ENCODE data around the gene FAM177A1. TPM values are rescaled to one million over a fixed set of nuclear protein-coding genes. Genes with fewer than 3 reads are reported as not detected.

The FAM177A1 gene
- total and polyA plus RNA-seq, 2 of the 13 experiments (the other 11 are each of a cell fraction or from before 2014, with no cell fraction given): 72.9 to 119 TPM

DNA sequence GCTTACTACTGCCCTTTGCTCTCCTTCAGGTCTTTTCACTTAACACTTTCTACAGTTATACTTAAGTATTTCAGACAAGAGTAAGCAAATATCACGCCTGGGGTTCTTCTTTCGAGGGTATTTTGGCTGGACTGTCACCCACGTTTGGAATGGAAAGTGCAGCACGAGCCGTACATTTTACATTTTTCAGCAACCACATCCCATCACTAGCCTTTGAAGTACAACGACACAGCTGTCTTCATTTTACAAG lies 349 bp upstream of the FAM177A1 start (continued):
- TF ChIP-seq, protein P1, sequence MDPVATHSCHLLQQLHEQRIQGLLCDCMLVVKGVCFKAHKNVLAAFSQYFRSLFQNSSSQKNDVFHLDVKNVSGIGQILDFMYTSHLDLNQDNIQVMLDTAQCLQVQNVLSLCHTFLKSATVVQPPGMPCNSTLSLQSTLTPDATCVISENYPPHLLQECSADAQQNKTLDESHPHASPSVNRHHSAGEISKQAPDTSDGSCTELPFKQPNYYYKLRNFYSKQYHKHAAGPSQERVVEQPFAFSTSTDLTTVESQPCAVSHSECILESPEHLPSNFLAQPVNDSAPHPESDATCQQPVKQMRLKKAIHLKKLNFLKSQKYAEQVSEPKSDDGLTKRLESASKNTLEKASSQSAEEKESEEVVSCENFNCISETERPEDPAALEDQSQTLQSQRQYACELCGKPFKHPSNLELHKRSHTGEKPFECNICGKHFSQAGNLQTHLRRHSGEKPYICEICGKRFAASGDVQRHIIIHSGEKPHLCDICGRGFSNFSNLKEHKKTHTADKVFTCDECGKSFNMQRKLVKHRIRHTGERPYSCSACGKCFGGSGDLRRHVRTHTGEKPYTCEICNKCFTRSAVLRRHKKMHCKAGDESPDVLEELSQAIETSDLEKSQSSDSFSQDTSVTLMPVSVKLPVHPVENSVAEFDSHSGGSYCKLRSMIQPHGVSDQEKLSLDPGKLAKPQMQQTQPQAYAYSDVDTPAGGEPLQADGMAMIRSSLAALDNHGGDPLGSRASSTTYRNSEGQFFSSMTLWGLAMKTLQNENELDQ (CRISPR knock-in tag; IDR thresholded peaks at IDR 0.05; ENCODE audit: borderline replicate concordance): 0 out of 2 replicates have a peak, but pooled peaks have one; percentile 57
- TF ChIP-seq TBL1XR1 (IDR thresholded peaks at IDR 0.05; ENCODE audit: borderline replicate concordance, low read length, partially characterized antibody): peak; percentile 56
- TF ChIP-seq TCF7 (IDR thresholded peaks at IDR 0.05; ENCODE audit: low read depth): peak; percentile 40; the same call in 1 of the 2 replicates
- 0 out of 2 replicates have a peak, but pooled peaks have one; percentile 7 for TF ChIP-seq ZFP36L2 (CRISPR knock-in tag; IDR thresholded peaks at IDR 0.05)
- peak; percentile 68; the same call in 1 of the 2 replicates for TF ChIP-seq FUBP1 (CRISPR knock-in tag; IDR thresholded peaks at IDR 0.05; ENCODE audit: borderline replicate concordance)
- TF ChIP-seq, protein P2, sequence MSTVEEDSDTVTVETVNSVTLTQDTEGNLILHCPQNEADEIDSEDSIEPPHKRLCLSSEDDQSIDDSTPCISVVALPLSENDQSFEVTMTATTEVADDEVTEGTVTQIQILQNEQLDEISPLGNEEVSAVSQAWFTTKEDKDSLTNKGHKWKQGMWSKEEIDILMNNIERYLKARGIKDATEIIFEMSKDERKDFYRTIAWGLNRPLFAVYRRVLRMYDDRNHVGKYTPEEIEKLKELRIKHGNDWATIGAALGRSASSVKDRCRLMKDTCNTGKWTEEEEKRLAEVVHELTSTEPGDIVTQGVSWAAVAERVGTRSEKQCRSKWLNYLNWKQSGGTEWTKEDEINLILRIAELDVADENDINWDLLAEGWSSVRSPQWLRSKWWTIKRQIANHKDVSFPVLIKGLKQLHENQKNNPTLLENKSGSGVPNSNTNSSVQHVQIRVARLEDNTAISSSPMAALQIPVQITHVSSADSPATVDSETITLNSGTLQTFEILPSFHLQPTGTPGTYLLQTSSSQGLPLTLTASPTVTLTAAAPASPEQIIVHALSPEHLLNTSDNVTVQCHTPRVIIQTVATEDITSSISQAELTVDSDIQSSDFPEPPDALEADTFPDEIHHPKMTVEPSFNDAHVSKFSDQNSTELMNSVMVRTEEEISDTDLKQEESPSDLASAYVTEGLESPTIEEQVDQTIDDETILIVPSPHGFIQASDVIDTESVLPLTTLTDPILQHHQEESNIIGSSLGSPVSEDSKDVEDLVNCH (CRISPR knock-in tag; IDR thresholded peaks at IDR 0.05): peak; percentile 5; the same call in 1 of the 2 replicates
- TF ChIP-seq ATRX (CRISPR knock-in tag; IDR thresholded peaks at IDR 0.05; ENCODE audit: borderline replicate concordance): peak; percentile 96; the same call in 1 of the 2 replicates
- TF ChIP-seq LCORL (IDR thresholded peaks at IDR 0.05): no peak
- peak; percentile 19; the same call in 1 of the 2 replicates for TF ChIP-seq LCORL (CRISPR knock-in tag; IDR thresholded peaks at IDR 0.05)
- TF ChIP-seq ZNF784 (CRISPR knock-in tag; IDR thresholded peaks at IDR 0.05; ENCODE audit: borderline replicate concordance): no peak
- 0 out of 2 replicates have a peak, but pooled peaks have one; percentile 34 for TF ChIP-seq LRRFIP1 (CRISPR knock-in tag; conservative IDR thresholded peaks at IDR 0.05)
- 0 out of 4 replicates have a peak, but pooled peaks of 1 of the 2 experiments have one; percentile 25 for TF ChIP-seq NR2F1 (CRISPR knock-in tag; IDR thresholded peaks at IDR 0.05)
- no peak for TF ChIP-seq ZNF75D (CRISPR knock-in tag; IDR thresholded peaks at IDR 0.05; ENCODE audit: borderline replicate concordance)
- TF ChIP-seq, protein P3, sequence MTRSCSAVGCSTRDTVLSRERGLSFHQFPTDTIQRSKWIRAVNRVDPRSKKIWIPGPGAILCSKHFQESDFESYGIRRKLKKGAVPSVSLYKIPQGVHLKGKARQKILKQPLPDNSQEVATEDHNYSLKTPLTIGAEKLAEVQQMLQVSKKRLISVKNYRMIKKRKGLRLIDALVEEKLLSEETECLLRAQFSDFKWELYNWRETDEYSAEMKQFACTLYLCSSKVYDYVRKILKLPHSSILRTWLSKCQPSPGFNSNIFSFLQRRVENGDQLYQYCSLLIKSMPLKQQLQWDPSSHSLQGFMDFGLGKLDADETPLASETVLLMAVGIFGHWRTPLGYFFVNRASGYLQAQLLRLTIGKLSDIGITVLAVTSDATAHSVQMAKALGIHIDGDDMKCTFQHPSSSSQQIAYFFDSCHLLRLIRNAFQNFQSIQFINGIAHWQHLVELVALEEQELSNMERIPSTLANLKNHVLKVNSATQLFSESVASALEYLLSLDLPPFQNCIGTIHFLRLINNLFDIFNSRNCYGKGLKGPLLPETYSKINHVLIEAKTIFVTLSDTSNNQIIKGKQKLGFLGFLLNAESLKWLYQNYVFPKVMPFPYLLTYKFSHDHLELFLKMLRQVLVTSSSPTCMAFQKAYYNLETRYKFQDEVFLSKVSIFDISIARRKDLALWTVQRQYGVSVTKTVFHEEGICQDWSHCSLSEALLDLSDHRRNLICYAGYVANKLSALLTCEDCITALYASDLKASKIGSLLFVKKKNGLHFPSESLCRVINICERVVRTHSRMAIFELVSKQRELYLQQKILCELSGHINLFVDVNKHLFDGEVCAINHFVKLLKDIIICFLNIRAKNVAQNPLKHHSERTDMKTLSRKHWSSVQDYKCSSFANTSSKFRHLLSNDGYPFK (CRISPR knock-in tag; IDR thresholded peaks at IDR 0.05; ENCODE audit: borderline replicate concordance): no peak
- TF ChIP-seq ZNF552 (CRISPR knock-in tag; IDR thresholded peaks at IDR 0.05; ENCODE audit: borderline replicate concordance): no peak
- TF ChIP-seq ZNF713 (CRISPR knock-in tag; IDR thresholded peaks at IDR 0.05): peak; percentile 26; the same call in 1 of the 2 replicates
